Measurements from ENCODE around the gene BACE1.

GRCh38 chr11:117314840-117315239, 1.2 kb downstream of the BACE1 start:
- no peak for TF ChIP-seq CTCF (IDR thresholded peaks at IDR 0.05)
- TF ChIP-seq EZH2 (IDR thresholded peaks at IDR 0.05) = no peak

All from neural progenitor cell (in vitro differentiated cells).